ENCODE results near the gene EDC4. TPM values are rescaled to one million over a fixed set of nuclear protein-coding genes. Genes with fewer than 3 reads are reported as not detected.
"Not testable (repeated sequence)": the region's sequence is repeated elsewhere in the genome, so short reads cannot be mapped to it uniquely, and the experiment has no call there.

The EDC4 gene
- polyA plus RNA-seq, 1 donor = 59.7 TPM

- Histone ChIP-seq H3K36me3 (ENCODE audit: control insufficient read depth, insufficient read depth, low read length) (peaks cover 21% of the 10 kb centered on the region), H3K27ac (ENCODE audit: low read length) (peak overlapping the region; percentile 100), H3K9me3 (ENCODE audit: control insufficient read depth, low read depth, low read length) (no peaks in the 10 kb centered on the region), H3K4me1 (ENCODE audit: control insufficient read depth, insufficient read depth, low read length) (peaks cover 35% of the 10 kb centered on the region), H3K4me3 (ENCODE audit: low read length) (peak overlapping the region; percentile 98), H3K27me3 (ENCODE audit: control insufficient read depth, insufficient read depth, low read length) (no peaks in the 10 kb centered on the region)
- no CpG with 5 or more reads among the region's 11 CpGs for WGBS (ENCODE audit: insufficient coverage, low lambda C conversion rate)
- no peak for DNase-seq
Measured at GRCh38 chr16:67848118-67848517, 24.7 kb upstream of the EDC4 start.

- Histone ChIP-seq H3K9me3 (ENCODE audit: control insufficient read depth, low read depth, low read length) (no peaks in the 10 kb centered on the region), H3K4me1 (ENCODE audit: control insufficient read depth, insufficient read depth, low read length) (peaks cover 30% of the 10 kb centered on the region), H3K36me3 (ENCODE audit: control insufficient read depth, insufficient read depth, low read length) (peaks cover 18% of the 10 kb centered on the region), H3K4me3 (ENCODE audit: low read length) (no peak overlapping the region), H3K27ac (ENCODE audit: low read length) (no peak overlapping the region), H3K27me3 (ENCODE audit: control insufficient read depth, insufficient read depth, low read length) (no peaks in the 10 kb centered on the region)
- WGBS (ENCODE audit: insufficient coverage, low lambda C conversion rate) = no CpG with 5 or more reads among the region's 3 CpGs
- DNase-seq = no peak
Measured at GRCh38 chr16:67853670-67854069, 19.2 kb upstream of the EDC4 start.

- peaks cover 33% of the 10 kb centered on the region for H3K4me1 ChIP-seq (ENCODE audit: control insufficient read depth, insufficient read depth, low read length)
- WGBS (ENCODE audit: insufficient coverage, low lambda C conversion rate) = no CpG with 5 or more reads among the region's 10 CpGs
- H3K36me3 ChIP-seq (ENCODE audit: control insufficient read depth, insufficient read depth, low read length) = peaks cover 15% of the 10 kb centered on the region
- H3K27ac ChIP-seq (ENCODE audit: low read length) = no peak overlapping the region
- no peak overlapping the region for H3K4me3 ChIP-seq (ENCODE audit: low read length)
- DNase-seq = no peak
- H3K27me3 ChIP-seq (ENCODE audit: control insufficient read depth, insufficient read depth, low read length) = no peaks in the 10 kb centered on the region
- H3K9me3 ChIP-seq (ENCODE audit: control insufficient read depth, low read depth, low read length) = no peaks in the 10 kb centered on the region
Measured at GRCh38 chr16:67855789-67856188, 17.1 kb upstream of the EDC4 start.

GRCh38 chr16:67856927-67857546, 15.8 kb upstream of the EDC4 start:
- Histone ChIP-seq H3K4me1 (ENCODE audit: control insufficient read depth, insufficient read depth, low read length) (peaks cover 33% of the 10 kb centered on the region), H3K4me3 (ENCODE audit: low read length) (no peak overlapping the region), H3K36me3 (ENCODE audit: control insufficient read depth, insufficient read depth, low read length) (peaks cover 25% of the 10 kb centered on the region), H3K9me3 (ENCODE audit: control insufficient read depth, low read depth, low read length) (no peaks in the 10 kb centered on the region), H3K27me3 (ENCODE audit: control insufficient read depth, insufficient read depth, low read length) (no peaks in the 10 kb centered on the region), H3K27ac (ENCODE audit: low read length) (peak overlapping the region; percentile 68)
- WGBS (ENCODE audit: insufficient coverage, low lambda C conversion rate) = no CpG with 5 or more reads among the region's 5 CpGs
- DNase-seq = no peak

- Histone ChIP-seq H3K36me3 (ENCODE audit: control insufficient read depth, insufficient read depth, low read length) (peaks cover 26% of the 10 kb centered on the region), H3K9me3 (ENCODE audit: control insufficient read depth, low read depth, low read length) (no peaks in the 10 kb centered on the region), H3K27ac (ENCODE audit: low read length) (peak overlapping the region; percentile 77), H3K27me3 (ENCODE audit: control insufficient read depth, insufficient read depth, low read length) (no peaks in the 10 kb centered on the region), H3K4me1 (ENCODE audit: control insufficient read depth, insufficient read depth, low read length) (peaks cover 33% of the 10 kb centered on the region), H3K4me3 (ENCODE audit: low read length) (no peak overlapping the region)
- DNase-seq = peak; percentile 94 to 97
- no CpG with 5 or more reads among the region's 3 CpGs for WGBS (ENCODE audit: insufficient coverage, low lambda C conversion rate)
Measured at GRCh38 chr16:67857547-67858233, 15.2 kb upstream of the EDC4 start.

- H3K27me3 ChIP-seq (ENCODE audit: control insufficient read depth, insufficient read depth, low read length) = no peaks in the 10 kb centered on the region
- H3K4me3 ChIP-seq (ENCODE audit: low read length) = no peak overlapping the region
- H3K4me1 ChIP-seq (ENCODE audit: control insufficient read depth, insufficient read depth, low read length) = peaks cover 33% of the 10 kb centered on the region
- H3K9me3 ChIP-seq (ENCODE audit: control insufficient read depth, low read depth, low read length) = no peaks in the 10 kb centered on the region
- DNase-seq = peak; percentile 54 to 75
- WGBS (ENCODE audit: insufficient coverage, low lambda C conversion rate) = no CpG with 5 or more reads among the region's 4 CpGs
- peaks cover 31% of the 10 kb centered on the region for H3K36me3 ChIP-seq (ENCODE audit: control insufficient read depth, insufficient read depth, low read length)
- peak overlapping the region; percentile 77 for H3K27ac ChIP-seq (ENCODE audit: low read length)
Measured at GRCh38 chr16:67858500-67858899, 14.4 kb upstream of the EDC4 start.

- Histone ChIP-seq H3K4me3 (ENCODE audit: low read length) (no peak overlapping the region), H3K27ac (ENCODE audit: low read length) (no peak overlapping the region), H3K4me1 (ENCODE audit: control insufficient read depth, insufficient read depth, low read length) (peaks cover 28% of the 10 kb centered on the region), H3K36me3 (ENCODE audit: control insufficient read depth, insufficient read depth, low read length) (peaks cover 44% of the 10 kb centered on the region), H3K9me3 (ENCODE audit: control insufficient read depth, low read depth, low read length) (no peaks in the 10 kb centered on the region), H3K27me3 (ENCODE audit: control insufficient read depth, insufficient read depth, low read length) (no peaks in the 10 kb centered on the region)
- no CpG with 5 or more reads among the region's 8 CpGs for WGBS (ENCODE audit: insufficient coverage, low lambda C conversion rate)
- no peak for DNase-seq
Measured at GRCh38 chr16:67860589-67861398, 12.1 kb upstream of the EDC4 start.

GRCh38 chr16:67861877-67862276, 11.0 kb upstream of the EDC4 start:
- no peaks in the 10 kb centered on the region for H3K9me3 ChIP-seq (ENCODE audit: control insufficient read depth, low read depth, low read length)
- peaks cover 21% of the 10 kb centered on the region for H3K4me1 ChIP-seq (ENCODE audit: control insufficient read depth, insufficient read depth, low read length)
- WGBS (ENCODE audit: insufficient coverage, low lambda C conversion rate) = 60% methylated on average over 1 of the region's 6 CpGs
- no peaks in the 10 kb centered on the region for H3K27me3 ChIP-seq (ENCODE audit: control insufficient read depth, insufficient read depth, low read length)
- peaks cover 53% of the 10 kb centered on the region for H3K36me3 ChIP-seq (ENCODE audit: control insufficient read depth, insufficient read depth, low read length)
- H3K4me3 ChIP-seq (ENCODE audit: low read length) = no peak overlapping the region
- no peak overlapping the region for H3K27ac ChIP-seq (ENCODE audit: low read length)
- DNase-seq = no peak

- no peaks in the 10 kb centered on the region for H3K27me3 ChIP-seq (ENCODE audit: control insufficient read depth, insufficient read depth, low read length)
- no peak for DNase-seq
- H3K27ac ChIP-seq (ENCODE audit: low read length) = no peak overlapping the region
- no peak overlapping the region for H3K4me3 ChIP-seq (ENCODE audit: low read length)
- H3K36me3 ChIP-seq (ENCODE audit: control insufficient read depth, insufficient read depth, low read length) = peaks cover 63% of the 10 kb centered on the region
- no CpG with 5 or more reads among the region's 11 CpGs for WGBS (ENCODE audit: insufficient coverage, low lambda C conversion rate)
- H3K4me1 ChIP-seq (ENCODE audit: control insufficient read depth, insufficient read depth, low read length) = peaks cover 12% of the 10 kb centered on the region
- H3K9me3 ChIP-seq (ENCODE audit: control insufficient read depth, low read depth, low read length) = no peaks in the 10 kb centered on the region
Measured at GRCh38 chr16:67862623-67863583, 9.9 kb upstream of the EDC4 start.

- H3K4me3 ChIP-seq (ENCODE audit: low read length); H3K9me3 ChIP-seq (ENCODE audit: control insufficient read depth, low read depth, low read length); H3K4me1 ChIP-seq (ENCODE audit: control insufficient read depth, insufficient read depth, low read length); H3K27ac ChIP-seq (ENCODE audit: low read length); H3K27me3 ChIP-seq (ENCODE audit: control insufficient read depth, insufficient read depth, low read length); DNase-seq: not testable (repeated sequence)
- H3K36me3 ChIP-seq (ENCODE audit: control insufficient read depth, insufficient read depth, low read length) = peaks cover 74% of the 10 kb centered on the region
- no CpG with 5 or more reads among the region's 6 CpGs for WGBS (ENCODE audit: insufficient coverage, low lambda C conversion rate)
Measured at GRCh38 chr16:67864044-67864443, 8.8 kb upstream of the EDC4 start.
